HG03378 (cell line): ENCODE data around the gene RHOXF2.
"Not testable (repeated sequence)": the region's sequence is repeated elsewhere in the genome, so short reads cannot be mapped to it uniquely, and the experiment has no call there.

ENCODE experiments used
- ATAC-seq: cut with Tn5 transposase; IDR thresholded peaks from one replicate; pipeline ENCODE4 v1.9.1; 2021; ENCODE audit warnings: mild to moderate bottlenecking, moderate library complexity; ENCODE audit not compliant: unreplicated experiment

Gene RHOXF2

DNA sequence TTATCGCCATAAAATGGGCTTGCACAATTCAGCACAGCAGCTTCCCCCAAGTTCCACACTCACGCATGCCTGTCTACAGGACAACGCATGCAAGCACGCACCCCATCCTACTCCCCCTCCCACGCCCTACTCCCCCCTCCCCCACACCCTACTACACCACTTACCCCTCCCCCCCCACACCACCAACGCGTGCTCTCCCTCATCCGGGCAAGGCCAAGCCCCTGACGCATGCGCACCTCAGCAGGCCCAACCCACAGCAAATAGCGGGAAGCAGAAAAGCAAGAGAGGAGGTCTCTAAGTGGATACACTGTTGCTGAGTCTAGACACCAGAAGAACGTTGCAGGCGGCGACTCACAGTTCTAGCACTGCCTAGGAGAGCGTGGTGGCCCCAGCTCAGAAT, at the start of gene RHOXF2:
Gene RHOXF2 (plus strand): TSS at position 301 of the 400 bp plus-strand sequence. CDS start 138 bp downstream, outside the sequence.
- not testable (repeated sequence) for ATAC-seq

- no peak for ATAC-seq
Measured at GRCh38 chrX:120109378-120109777, 49.0 kb upstream of the RHOXF2 start.

- ATAC-seq = no peak
Measured at GRCh38 chrX:120111611-120112010, 46.8 kb upstream of the RHOXF2 start.

GRCh38 chrX:120115438-120115963, 42.9 kb upstream of the RHOXF2 start, which contains the start of gene RHOXF1:
RHOXF1 (minus strand) TSS chrX:120115913; CDS start chrX:120115862, 51 bp downstream.
- no peak for ATAC-seq

DNA sequence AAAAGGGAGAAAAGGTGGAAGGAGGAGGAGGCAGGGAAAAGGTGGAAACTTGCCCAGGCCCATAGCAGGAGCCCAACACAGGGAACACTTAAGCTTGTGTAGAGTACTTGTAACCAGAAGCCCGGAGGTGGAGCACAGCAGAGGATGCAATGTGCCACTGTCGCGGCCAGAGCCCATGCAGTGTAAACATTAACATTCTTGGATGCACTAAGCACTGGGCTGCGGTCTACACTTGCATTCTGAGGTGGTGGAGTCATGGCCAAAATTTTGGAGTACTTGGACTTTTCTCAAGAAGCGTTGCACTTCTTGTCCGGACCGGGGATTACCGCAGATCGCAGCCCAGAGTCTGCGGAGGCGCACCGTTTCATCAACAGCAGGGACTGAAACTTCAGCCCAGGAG, 38.2 kb upstream of the RHOXF2 start:
- no peak for ATAC-seq

GRCh38 chrX:120125444-120125843, 33.0 kb upstream of the RHOXF2 start:
- no peak for ATAC-seq

- ATAC-seq = not testable (repeated sequence)
Measured at GRCh38 chrX:120128306-120128846, 30.0 kb upstream of the RHOXF2 start.

DNA sequence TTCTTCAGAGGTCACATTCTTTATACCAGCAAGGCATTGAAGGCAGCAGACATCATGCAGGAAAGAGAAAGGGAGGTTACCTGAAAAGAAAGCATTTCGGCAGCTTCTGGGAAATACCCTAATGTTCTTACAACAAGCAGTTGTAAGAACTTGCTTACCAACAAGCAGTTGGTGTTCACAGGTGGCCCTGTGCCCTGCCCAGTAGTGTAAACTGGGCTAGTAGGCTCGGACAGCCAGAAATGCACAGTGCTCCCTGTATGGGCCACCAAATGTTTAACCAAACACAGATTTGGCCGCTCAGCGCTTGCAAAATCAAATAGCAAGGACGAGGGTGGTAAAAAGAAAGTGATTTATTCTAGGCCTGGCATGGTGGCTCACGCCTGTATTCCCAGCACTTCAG, 22.3 kb upstream of the RHOXF2 start:
- ATAC-seq = no peak

DNA sequence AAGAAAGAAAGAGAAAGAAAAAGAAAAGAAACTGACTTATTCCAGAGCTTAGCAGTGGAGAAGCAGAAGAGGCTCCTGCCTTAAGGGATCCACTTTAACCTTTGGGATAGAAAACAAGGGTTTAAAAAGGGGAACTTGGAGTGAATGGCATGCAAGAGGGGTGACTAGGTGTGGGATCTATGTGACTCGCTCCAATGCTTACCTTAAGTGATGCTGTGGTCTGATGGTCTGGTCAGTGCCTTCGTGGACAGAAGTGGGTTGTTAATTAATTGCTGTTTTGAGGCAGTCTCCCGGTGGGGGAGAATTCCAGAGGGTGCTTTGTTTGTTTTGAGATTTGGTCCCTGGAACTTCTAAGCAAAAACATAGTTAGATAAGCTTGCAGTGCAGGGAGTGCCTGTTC, 21.6 kb upstream of the RHOXF2 start:
- ATAC-seq = no peak

GRCh38 chrX:120137439-120137838, 21.0 kb upstream of the RHOXF2 start:
- no peak for ATAC-seq

DNA sequence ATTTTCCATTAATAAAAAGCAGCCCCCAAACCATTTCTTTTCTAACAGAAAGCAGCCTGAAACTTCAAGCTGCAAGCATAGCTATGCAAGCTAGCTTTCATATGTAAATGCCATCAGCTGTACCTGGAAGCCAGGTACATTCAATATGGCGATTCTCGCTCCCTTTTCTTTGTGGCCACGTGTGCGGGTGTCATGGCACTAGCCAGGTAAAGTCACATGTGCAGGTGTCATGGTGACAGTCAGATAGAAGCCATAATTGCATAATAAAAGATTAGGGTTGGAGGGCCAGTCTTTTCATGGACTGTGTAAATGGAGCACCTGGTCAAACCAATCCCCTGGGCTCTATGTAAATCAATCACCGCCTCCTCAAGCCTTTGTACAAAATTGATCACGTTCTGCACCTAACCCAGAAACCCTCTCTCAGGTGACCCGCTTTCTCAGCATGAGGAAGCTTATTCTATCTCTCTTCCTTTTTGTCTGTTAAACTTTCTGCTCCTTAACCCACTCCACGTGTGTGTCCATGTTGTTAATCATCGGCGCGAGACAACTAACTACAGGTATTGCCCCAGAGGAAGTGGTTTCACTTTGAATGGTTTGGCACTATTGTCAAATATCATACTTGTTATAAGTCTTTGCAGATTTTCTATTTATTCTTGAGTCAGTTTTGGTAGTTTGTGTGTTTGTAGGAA, 18.0 kb upstream of the RHOXF2 start:
- no peak for ATAC-seq

- ATAC-seq = no peak
Measured at GRCh38 chrX:120144178-120144844, 14.1 kb upstream of the RHOXF2 start.

- no peak for ATAC-seq
Measured at GRCh38 chrX:120145295-120145925, 13.0 kb upstream of the RHOXF2 start.

GRCh38 chrX:120146323-120146722, 12.1 kb upstream of the RHOXF2 start:
- not testable (repeated sequence) for ATAC-seq

DNA sequence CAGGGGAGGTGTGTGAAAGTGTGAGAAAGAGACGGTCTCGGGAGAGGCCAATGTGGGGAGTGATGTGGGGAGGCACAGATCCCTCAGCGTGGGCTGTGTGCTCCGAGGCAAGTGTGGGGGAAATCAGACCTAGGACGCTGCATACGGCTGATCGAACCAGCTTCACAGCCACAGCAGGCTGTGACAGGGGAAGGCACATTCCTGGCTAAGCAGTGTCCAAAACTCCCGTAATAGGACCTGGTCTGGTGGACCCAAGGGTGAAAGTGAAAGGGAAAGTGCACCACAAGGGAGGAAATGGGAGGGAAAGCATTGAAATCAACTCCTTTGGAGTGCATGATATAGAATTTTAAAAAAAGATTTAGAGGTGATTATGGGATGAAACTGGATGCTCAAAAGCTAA, 10.9 kb upstream of the RHOXF2 start:
- ATAC-seq = no peak

GRCh38 chrX:120150109-120150744, 8.2 kb upstream of the RHOXF2 start:
- ATAC-seq = not testable (repeated sequence)

DNA sequence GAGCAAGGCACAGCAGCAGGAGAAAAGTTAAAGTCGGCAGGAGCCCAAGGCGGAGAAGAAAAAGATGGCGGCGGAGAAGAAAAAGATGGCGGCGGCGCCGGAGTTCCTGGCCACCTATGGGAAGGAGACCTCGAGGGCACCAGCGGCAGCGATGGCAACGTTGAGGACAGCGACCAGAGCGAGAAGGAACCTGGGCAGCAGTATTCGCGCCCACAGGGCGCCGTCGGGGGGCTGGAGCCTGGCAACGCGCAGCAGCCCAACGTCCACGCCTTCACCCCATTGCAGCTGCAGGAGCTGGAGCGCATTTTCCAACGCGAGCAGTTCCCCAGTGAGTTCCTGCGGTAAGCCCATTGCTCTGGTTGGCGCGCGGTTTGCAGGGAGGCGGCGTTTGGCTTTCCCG, 673 bp downstream of the RHOXF2 start:
- not testable (repeated sequence) for ATAC-seq

- ATAC-seq = not testable (repeated sequence)
Measured at GRCh38 chrX:120193254-120193653, 34.8 kb downstream of the RHOXF2 start.

DNA sequence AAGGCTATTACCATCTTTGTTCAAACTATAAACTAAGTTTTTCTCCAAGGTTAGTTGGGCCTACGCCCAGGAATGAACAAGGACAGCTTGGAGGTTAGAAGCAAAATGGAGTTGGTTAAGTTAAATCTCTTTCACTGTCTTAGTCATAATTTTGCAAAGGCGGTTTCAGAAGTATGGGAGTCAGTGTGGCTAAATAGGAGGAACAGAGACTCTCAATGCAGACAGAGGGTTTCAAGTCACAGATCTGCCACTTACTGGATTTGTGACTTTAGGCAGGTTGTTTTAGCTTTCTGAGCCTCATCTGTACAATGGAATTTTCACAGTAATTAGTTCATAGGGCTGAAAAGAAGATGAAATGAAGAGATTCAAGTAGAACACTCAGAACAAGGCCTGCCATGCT, 35.3 kb downstream of the RHOXF2 start:
- ATAC-seq = peak; percentile 87

DNA sequence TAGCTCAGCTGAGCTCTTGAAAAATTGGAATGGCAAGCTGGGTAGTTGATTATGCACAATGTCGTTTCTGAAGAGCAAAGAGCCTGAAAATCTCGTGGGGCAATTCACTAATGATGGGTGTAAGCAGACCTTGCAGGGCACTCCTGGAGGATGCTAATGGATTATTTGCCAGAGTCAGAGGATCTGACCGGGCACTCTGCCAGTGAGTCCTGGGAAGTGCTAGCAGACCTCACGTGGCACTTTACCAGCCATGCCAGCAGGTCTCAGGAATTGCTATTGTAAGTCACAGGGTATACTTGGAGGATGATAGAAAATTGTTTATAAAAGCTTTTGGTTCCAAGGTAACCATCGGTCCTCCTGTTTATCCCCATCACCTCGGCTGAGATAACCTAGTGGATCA, 37.4 kb downstream of the RHOXF2 start:
- not testable (repeated sequence) for ATAC-seq
